Breast epithelium (tissue), 4 donors: ENCODE results near the gene MPPED2. TPM values are rescaled to one million over a fixed set of nuclear protein-coding genes. Genes with fewer than 3 reads are reported as not detected.
A peak's percentile ranks its signal among the peaks of the same experiment; 100 is the strongest.

Experiments used
- DNase-seq, 2 donors: peaks; one replicate each; pipeline ENCODE4 v3.0.0-alpha.2; 2019; ENCODE audit warnings: low spot score in 2 of 2
- H3K27ac ChIP-seq, 2 donors: fragments of 200-600 bp; sonication (generic) in 1 of 2; one replicate each; pipeline ENCODE4 v1.5.1; 2016 to 2019; ENCODE audit warnings: mild to moderate bottlenecking in 1 of 2
- H3K27me3 ChIP-seq, 2 donors: fragments of 200-600 bp; sonication (generic) in 1 of 2; one replicate each; pipeline versions ENCODE4 v1.5.1 to v1.6.0; 2017 to 2019; ENCODE audit warnings: control low read depth in 1 of 2, mild to moderate bottlenecking in 1 of 2
- H3K36me3 ChIP-seq: fragments of 200-600 bp; one replicate; pipeline ENCODE4 v1.5.1; 2019
- H3K4me1 ChIP-seq, 2 donors: fragments of 200-600 bp; sonication (generic); one replicate each; pipeline ENCODE4 v1.5.1; 2016 to 2019; ENCODE audit warnings: control low read depth in 1 of 2
- H3K4me3 ChIP-seq, 3 donors: fragments of 200-600 bp; sonication (generic); 1 replicate in 2 of 3; 2 replicates in 1 of 3; pipeline ENCODE4 v1.5.1; 2016 to 2019; ENCODE audit warnings: mild to moderate bottlenecking in 3 of 3, moderate library complexity in 2 of 3
- H3K9me3 ChIP-seq, 2 donors: fragments of 200-600 bp; sonication (generic) in 1 of 2; one replicate each; pipeline ENCODE4 v1.5.1; 2016 to 2019; ENCODE audit warnings: control low read depth in 1 of 2
- CTCF ChIP-seq, 3 donors: fragments of 450-650 bp; IDR thresholded peaks; one replicate each; pipeline ENCODE4 v1.5.1; 2016 to 2017; ENCODE audit warnings: antibody characterized with exemption in 3 of 3, mild to moderate bottlenecking in 3 of 3, moderate library complexity in 3 of 3
- POLR2A ChIP-seq: fragments of 450-650 bp; IDR thresholded peaks from one replicate; pipeline ENCODE4 v1.6.1; 2016; ENCODE audit warnings: antibody characterized with exemption, mild to moderate bottlenecking, moderate library complexity
- POLR2AphosphoS5 ChIP-seq, 3 donors: sonication (generic); formaldehyde crosslinking; IDR thresholded peaks; one replicate each; pipeline ENCODE4 v1.6.1; 2017; ENCODE audit warnings: antibody characterized with exemption in 3 of 3
- intact Hi-C: fragments of 100-400 bp; cut with DNase I; formaldehyde crosslinking; loops from one replicate; pipeline ENCODE4 v1.15.1; 2023; ENCODE audit warnings: low total_unique reads
- total RNA-seq, 3 donors: library from RNA; depleted of rRNA; stranded (reverse); fragments of >200 nt; gene quantifications; one replicate each; pipeline ENCODE4 v1.1.0, GENCODE V29; 2016

The MPPED2 gene
- total RNA-seq, 3 donors from 2014 or later, result 8.5 to 22.7 (median 9.8) TPM

GRCh38 chr11:30585125-30585891 lies 845 bp downstream of the MPPED2 start:
- DNase-seq, result peak; percentile 32 to 54
- peak overlapping the region; percentile 88 to 90 for H3K27ac ChIP-seq
- no peaks in the 10 kb centered on the region for H3K4me1 ChIP-seq
- H3K27me3 ChIP-seq, result peaks cover 0 to 10% of the 10 kb centered on the region in 2 donors
- intact Hi-C loops, result no loop called here
- H3K4me3 ChIP-seq, result peak overlapping the region; percentile 54 to 80 (median 76)
- no peaks in the 10 kb centered on the region for H3K36me3 ChIP-seq
- no peak for TF ChIP-seq CTCF (IDR thresholded peaks at IDR 0.05)
- TF ChIP-seq POLR2A, result no peak
- TF ChIP-seq POLR2AphosphoS5 (IDR thresholded peaks at IDR 0.05), result no peak
- no peaks in the 10 kb centered on the region for H3K9me3 ChIP-seq

GRCh38 chr11:30583476-30584280 lies 2.5 kb downstream of the MPPED2 start:
- Histone ChIP-seq H3K4me3 (peak overlapping the region; percentile 54 to 80 (median 76)), H3K27ac (peak overlapping the region; percentile 88 to 90), H3K27me3 (peaks cover 0 to 10% of the 10 kb centered on the region in 2 donors), H3K36me3 (no peaks in the 10 kb centered on the region), H3K4me1 (no peaks in the 10 kb centered on the region), H3K9me3 (no peaks in the 10 kb centered on the region)
- DNase-seq, result peak; percentile 35 to 49
- intact Hi-C loops, result no loop called here
- TF ChIP-seq POLR2A (no peak), POLR2AphosphoS5 (IDR thresholded peaks at IDR 0.05) (no peak), CTCF (IDR thresholded peaks at IDR 0.05) (no peak)

- no peaks in the 10 kb centered on the region for H3K9me3 ChIP-seq
- no peak overlapping the region for H3K27ac ChIP-seq
- intact Hi-C loops, result no loop called here
- no peaks in the 10 kb centered on the region for H3K4me1 ChIP-seq
- no peaks in the 10 kb centered on the region for H3K36me3 ChIP-seq
- no peak overlapping the region for H3K4me3 ChIP-seq
- H3K27me3 ChIP-seq, result peaks cover 0 to 10% of the 10 kb centered on the region in 2 donors
- TF ChIP-seq CTCF (IDR thresholded peaks at IDR 0.05), result no peak
- TF ChIP-seq POLR2AphosphoS5 (IDR thresholded peaks at IDR 0.05), result no peak
- TF ChIP-seq POLR2A, result no peak
- no peak for DNase-seq
Measured at GRCh38 chr11:30582726-30583125, 3.4 kb downstream of the MPPED2 start.

- intact Hi-C loops, result no loop called here
- Histone ChIP-seq H3K9me3 (no peaks in the 10 kb centered on the region), H3K4me1 (no peaks in the 10 kb centered on the region), H3K27me3 (peaks cover 0 to 10% of the 10 kb centered on the region in 2 donors), H3K4me3 (no peak overlapping the region), H3K27ac (no peak overlapping the region), H3K36me3 (no peaks in the 10 kb centered on the region)
- no peak for TF ChIP-seq POLR2AphosphoS5 (IDR thresholded peaks at IDR 0.05)
- no peak for TF ChIP-seq CTCF (IDR thresholded peaks at IDR 0.05)
- TF ChIP-seq POLR2A, result no peak
- no peak for DNase-seq
Measured at GRCh38 chr11:30581675-30582074, 4.5 kb downstream of the MPPED2 start.

GRCh38 chr11:30580573-30580972 lies 5.6 kb downstream of the MPPED2 start:
- H3K36me3 ChIP-seq, result no peaks in the 10 kb centered on the region
- H3K9me3 ChIP-seq, result no peaks in the 10 kb centered on the region
- no peak for DNase-seq
- H3K4me3 ChIP-seq, result no peak overlapping the region
- intact Hi-C loops, result no loop called here
- no peak overlapping the region for H3K27ac ChIP-seq
- peaks cover 0 to 5% of the 10 kb centered on the region in 2 donors for H3K27me3 ChIP-seq
- no peaks in the 10 kb centered on the region for H3K4me1 ChIP-seq
- no peak for TF ChIP-seq POLR2AphosphoS5 (IDR thresholded peaks at IDR 0.05)
- no peak for TF ChIP-seq POLR2A
- no peak for TF ChIP-seq CTCF (IDR thresholded peaks at IDR 0.05)
